HuH-7.5 (cell line): ENCODE data around the gene EEF1G.
A peak's percentile ranks its signal among the peaks of the same experiment; 100 is the strongest.
"Not testable (repeated sequence)": the region's sequence is repeated elsewhere in the genome, so short reads cannot be mapped to it uniquely, and the experiment has no call there.

Experiments
- DNase-seq: peaks from one replicate; pipeline ENCODE4 v3.0.0; 2011; ENCODE audit warnings: low spot score

Gene EEF1G

GRCh38 chr11:62577046-62577714 lies 3.5 kb upstream of the EEF1G start:
- no peak for DNase-seq

DNA sequence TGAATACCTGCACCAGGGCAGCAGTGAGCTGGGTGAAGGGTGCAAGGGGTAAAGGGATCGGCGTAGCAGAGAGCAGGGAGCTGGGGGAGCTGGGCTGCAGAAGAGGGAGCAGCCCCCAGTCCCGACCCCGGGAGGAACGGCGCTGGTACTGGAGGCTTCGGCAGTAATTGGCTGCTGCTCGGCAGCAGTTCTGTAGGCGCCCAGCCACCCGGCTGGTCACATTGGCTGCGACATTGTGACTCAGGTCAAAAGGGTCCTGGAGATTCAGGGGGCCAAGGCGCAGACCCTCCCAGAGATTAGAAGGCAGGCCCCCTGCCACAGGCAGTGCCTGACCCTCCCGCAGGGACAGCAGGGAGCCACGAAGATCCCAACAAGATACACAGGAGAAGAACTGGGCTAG lies 2.1 kb upstream of the EEF1G start:
- no peak for DNase-seq

- no peak for DNase-seq
Measured at GRCh38 chr11:62575156-62575555, 1.5 kb upstream of the EEF1G start.

DNA sequence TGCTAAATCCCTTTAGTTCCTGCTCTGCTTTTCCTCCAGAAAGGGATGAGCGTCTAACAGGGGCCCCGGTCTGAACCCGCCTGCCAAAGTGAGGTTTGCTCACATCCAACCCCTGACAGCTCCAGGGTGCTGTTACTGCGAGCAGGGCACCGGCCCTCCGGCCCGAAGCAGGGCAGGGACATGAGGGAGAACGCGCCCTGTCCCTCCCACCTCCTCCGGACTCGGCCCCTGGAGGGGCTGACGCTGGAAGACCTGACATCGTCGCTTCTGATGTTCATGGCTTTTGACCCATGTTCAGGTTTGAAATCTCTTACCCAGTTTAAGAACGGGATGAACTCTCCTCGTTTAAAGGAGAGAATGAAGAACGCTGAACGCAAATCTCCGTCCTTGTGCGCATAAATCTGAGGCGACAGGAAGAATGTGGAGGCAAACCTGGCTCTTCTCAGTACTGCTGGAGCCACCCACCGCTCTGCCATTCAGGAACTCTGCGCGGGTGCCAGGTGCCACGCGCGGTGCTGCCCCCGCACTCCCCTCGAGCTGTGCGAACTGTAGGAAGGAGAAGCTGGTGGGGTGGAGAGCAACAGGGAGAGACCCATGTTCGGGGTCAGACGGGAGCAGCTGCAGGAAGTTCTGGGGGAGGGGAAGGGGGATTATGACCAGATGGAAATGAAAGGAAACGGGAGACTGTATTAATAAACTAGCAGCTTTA lies 826 bp upstream of the EEF1G start:
- no peak for DNase-seq

- DNase-seq, result no peak
Measured at GRCh38 chr11:62573006-62573591, 592 bp downstream of the EEF1G start.

DNA sequence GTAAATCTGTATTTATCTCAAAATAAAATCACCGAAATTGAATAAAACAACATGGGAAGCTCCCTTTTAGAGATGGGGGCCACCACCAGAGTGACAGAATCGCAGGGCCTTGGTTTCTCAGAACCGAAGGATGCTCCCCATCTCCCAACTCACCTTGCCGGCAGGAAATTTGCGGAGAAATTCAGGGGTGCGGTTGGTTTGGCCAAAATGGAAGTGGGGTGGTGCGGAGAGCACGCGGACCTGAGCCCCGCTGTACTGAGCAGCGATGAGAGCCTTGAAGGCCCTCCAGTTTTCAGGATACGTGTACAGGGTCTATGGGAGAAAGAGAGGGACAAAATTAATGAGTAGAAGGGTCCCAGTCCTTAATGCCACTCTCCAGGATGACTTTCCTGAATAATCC lies 1.3 kb downstream of the EEF1G start:
- DNase-seq, result no peak

- not testable (repeated sequence) for DNase-seq
Measured at GRCh38 chr11:62571493-62571892, 2.2 kb downstream of the EEF1G start.

- DNase-seq, result not testable (repeated sequence)
Measured at GRCh38 chr11:62570903-62571302, 2.8 kb downstream of the EEF1G start.

DNA sequence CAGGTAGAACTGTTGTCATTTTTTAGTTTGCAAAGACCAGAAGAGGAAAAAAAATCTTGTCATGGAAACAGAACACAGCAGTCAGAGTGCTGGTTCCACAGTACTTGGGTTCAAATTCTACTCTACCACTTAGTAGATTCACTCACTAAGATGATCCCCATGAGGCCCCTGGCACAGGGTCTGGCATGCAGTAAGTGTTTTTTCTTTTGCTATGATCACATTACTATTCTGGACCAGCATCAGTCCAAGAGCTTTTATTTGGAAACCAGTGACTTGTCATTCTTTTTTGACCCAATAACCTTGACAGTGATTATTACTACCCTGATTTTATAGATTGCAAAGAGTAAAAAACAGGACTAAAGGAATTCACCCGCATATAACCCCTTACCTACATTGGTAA lies 4.1 kb downstream of the EEF1G start:
- DNase-seq, result no peak

DNA sequence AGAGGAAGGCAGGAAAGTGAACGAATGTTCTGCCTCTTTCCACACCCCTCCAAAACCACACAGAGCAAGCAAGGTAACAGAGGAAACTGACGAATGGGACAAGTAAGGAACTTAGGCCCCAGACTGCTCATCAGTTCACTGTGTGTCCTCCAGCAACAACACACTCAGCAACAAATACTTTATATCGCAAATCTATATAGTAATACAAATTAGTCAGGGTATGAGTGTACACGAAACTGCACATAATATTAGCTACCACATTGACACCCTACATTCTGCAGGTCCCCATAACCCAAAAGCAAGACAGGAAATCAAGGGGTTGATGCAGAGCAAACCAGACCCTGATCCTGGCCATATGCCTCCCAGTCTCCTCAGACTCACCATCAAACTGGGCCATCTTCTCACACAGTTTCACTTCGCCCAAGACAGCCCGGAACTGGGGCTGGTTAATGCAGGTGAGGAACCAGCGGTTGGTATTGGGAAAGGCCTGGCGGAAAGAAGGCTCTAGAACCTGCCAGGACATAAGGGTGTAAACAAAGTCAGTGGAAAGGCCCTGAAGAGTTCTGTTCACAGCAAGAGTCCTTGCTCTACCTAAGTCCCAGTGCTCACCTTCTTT lies 6.6 kb downstream of the EEF1G start:
- no peak for DNase-seq

- no peak for DNase-seq
Measured at GRCh38 chr11:62566247-62566646, 7.4 kb downstream of the EEF1G start.

- no peak for DNase-seq
Measured at GRCh38 chr11:62565100-62565802, 8.4 kb downstream of the EEF1G start.

- not testable (repeated sequence) for DNase-seq
Measured at GRCh38 chr11:62561677-62562230, 11.9 kb downstream of the EEF1G start.

DNA sequence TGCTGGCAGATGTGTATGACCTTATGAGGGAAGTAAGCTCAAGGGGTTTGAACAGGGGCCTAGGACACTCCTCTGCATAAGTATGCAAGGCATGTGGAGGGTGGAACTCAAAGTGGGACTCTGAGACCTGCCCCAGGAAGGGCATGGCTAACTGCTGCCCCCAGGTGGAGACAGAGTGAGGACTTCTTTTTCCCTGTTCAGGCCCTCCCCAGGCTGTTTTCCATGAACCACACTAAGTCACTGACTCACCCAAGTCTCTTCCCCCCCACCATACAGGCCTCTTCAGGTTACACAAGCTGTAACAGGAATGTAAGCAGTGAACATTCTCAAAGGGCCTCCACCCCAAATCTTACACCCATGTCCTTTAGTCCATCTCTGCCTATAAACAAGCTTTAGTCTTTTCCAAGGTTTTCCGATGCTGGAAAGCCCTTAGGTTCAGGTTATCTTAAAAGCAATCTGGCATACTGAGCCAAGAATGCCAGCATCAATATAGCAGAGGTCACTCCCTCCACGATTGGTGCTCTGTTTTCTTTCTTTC lies 13.1 kb downstream of the EEF1G start:
- peak; percentile 75 for DNase-seq

DNA sequence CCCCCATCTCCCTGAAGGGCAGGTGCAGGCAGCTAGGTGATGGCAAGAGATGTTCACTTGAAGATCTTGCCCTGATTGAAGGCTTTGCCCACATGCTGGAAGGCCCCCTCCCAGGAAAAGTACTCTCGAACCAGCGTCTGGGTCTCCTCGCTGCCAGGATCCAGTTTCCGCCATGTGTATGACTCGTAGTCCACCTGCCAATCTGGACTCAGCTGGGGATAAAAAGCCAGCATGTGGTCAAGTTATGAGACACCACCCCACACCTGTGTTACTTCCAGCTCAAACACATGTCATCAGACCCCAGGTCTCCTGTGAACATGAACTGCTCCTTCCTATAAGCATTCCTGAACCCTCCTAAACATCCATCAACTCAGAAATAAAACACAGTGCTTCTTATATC lies 14.1 kb downstream of the EEF1G start:
- not testable (repeated sequence) for DNase-seq

- no peak for DNase-seq
Measured at GRCh38 chr11:62559204-62559603, 14.5 kb downstream of the EEF1G start.

DNA sequence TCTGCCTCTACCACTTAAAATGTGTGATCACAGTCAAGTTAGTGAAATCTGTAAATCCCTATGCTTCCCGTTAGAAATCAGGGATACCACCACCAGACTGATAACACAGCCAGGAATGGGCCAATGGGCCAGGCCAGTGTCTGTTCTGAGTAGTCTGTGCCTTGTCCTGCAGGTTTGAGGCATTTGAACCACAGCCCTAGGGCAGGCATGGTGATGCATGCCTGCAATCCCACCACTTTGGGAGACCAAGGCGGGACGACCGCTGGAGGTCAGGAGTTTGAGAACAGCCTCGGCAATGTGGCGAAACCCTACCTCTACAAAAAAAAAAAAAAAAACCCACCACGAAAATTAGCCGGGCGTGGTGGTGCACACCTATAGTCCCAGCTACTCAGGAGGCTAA lies 15.0 kb downstream of the EEF1G start:
- no peak for DNase-seq

- DNase-seq, result no peak
Measured at GRCh38 chr11:62556875-62557631, 16.6 kb downstream of the EEF1G start.

GRCh38 chr11:62556108-62556874 lies 17.4 kb downstream of the EEF1G start:
- no peak for DNase-seq

GRCh38 chr11:62555464-62556107 lies 18.1 kb downstream of the EEF1G start:
- no peak for DNase-seq
